Stimulated activated CD8-positive, alpha-beta memory T cell treated with anti-CD3 and anti-CD28 coated beads, Interleukin-12 subunit alpha, Interleukin-12 subunit beta, amount 100 ng/mL, for 24 hours (primary cell): Measurements from ENCODE around the gene UMPS.

Experiments
- DNase-seq: peaks from one replicate; pipeline ENCODE4 v3.0.0-alpha.2; 2020; ENCODE audit errors: extremely low read depth

Gene UMPS

DNA sequence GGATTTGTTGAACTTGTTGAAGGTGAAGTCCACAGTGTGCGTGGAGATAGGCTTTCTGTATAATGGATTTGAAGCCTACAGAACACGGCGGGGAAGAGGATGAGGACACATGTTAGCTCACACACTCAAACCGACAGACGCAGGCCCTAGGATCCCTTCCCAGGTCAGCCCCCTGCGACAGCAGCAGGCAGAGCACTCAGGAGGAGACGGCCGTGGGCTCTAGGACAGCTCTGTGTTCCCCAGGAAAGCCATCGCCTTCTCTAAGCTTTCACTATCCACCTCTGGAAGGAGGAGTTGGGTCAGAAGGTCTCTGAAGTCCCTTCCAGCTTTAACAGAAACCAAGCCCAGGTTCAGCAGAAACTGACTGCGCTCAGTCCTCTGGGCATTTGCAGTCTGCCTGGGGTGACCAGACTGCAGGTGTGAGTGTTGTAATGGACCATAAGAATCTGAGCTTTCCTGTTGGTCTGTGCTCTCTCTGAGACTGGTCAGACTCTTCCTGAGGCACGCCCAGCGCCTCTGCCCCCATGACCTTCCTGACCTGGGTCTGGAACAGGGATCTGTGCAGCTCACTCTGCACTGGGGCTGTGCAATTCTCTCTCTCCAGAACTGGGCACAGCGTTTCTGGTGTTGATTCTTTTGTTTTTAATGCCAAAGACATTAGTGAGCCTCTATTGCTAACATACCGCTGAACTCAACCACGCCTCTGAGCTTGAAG lies 33.5 kb downstream of the UMPS start:
- DNase-seq = no peak

DNA sequence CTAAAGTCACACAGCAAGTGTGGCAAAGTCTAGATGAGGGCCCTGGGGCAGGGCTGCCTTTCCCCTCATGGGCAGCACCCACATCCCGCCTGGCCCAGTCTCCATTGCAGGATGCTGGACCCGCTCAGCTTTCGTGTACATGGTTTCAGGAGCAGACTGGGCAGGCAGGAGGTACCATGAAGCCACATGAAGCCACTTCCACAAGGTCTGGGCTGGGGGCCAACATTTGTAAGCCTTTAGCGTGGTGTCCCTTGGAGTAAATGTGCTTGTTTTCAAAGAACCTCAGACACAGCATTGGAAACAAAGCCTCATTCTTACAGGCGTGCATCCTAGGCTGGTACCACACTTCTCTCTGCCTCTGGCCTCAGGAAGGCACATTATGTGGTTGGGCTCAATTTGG lies 34.5 kb downstream of the UMPS start:
- DNase-seq = no peak

DNA sequence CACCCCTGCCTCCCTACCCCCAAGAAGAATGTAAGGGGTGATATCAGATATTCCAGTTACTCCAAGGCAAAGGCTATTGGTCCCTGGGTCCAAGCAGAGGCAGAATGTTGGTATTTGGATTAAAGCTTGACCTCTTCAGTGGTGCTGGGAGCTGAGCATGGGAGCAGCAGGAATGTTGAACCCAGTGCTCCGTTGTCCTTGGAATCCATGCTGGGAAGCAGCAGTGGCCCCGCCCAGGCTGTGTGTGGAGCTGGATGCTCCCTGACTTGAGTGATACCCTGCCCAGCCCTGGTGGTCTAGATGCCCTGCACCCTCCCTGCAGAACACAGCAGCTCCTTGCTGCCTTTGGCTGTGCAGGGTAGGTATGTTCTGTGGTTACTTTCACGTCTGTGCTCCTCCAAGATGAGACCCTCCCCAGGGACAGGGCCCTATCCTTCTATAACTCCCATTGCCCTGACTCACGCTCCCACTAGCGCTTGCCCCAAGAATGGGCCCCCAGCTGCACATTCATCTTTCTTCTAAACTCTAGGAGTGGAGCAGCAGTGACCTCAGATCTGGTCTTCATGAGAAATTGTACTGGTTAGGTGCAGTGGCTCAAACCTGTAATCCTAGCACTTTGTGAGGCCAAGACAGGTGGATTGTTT lies 35.1 kb downstream of the UMPS start:
- no peak for DNase-seq

DNA sequence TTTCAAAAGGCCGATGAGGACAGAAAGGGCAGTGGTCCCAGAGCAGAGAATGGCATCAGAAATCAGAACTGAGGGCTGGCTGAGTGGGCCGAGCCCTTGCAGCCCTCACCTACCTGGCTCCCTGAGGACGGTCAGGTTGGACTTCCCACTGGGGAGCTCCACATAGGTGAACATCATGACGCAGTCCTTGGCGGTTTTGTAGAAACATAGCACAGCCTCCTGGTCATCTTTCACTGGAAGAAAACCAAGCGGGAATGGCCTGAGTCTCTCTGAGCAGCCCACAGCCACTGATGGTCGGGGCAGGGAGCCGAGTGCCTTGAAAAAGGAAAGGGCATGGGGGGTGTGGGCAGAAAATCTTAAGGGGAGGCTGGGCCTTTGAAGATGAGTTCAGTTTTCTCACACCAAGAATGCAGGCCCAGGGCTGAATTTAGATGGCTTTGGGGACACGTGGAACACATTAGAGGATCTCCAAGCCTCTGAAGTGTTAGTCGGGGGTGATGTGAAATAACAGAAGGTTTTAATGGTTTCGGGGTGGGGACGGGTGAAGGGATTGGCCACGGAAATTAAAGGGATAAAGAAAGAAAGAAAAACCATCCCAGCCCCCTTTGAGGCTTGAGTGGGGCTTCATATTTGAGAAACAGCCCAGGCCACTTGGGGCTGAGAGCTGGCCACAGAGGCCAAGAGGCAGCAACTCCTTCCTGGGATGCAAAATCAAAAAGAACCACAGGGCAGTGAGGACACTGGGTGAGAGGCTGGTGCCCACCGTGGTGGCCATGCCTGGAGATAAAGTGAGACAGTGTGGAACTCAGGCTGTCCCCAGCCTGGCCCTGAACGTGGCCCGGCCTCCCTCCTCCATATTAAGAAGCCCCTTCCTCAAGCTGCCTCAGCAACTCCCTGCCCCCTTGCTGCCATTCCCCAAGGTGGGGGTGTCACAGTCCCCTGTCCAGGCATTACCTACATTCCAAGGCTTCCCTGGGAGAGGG lies 36.2 kb downstream of the UMPS start:
- no peak for DNase-seq

DNA sequence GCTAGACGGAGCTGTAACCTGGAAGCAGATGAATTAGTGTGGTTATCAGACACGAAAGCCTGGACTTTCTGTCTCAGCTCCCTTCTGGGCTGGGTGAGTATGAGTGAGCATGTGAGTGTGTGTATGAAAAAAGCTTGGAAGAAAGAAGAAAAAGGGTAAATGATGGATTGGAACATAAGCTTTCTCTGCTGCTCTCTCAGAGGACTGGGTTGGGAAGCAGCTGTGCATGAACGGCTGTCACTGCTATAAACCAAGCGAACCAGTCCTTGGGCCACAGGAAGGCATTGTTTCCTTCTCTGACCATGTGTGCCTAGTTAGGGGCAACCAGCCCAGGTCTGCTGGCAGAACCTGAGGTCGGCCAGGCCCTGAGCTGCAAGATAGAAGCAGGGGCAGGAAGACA lies 37.0 kb downstream of the UMPS start:
- no peak for DNase-seq

DNA sequence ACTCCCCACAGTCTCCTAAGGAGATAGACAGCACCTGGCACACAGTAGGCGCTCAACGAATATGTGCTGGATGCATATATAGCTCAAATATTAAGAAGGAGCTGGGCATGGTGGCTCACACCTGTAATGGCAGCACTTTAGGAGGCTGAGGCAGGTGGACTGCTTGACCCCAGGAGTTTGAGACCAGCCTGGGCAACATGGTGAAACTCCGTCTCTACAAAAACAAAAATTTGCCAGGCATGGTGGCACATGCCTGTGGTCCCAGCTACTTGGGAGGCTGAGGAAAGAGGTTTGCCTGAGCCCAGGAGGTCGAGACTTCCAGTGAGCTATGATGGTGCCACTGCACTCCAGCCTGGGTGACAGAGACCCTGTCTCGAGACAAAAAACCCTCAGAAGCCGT lies 37.4 kb downstream of the UMPS start:
- DNase-seq = no peak

DNA sequence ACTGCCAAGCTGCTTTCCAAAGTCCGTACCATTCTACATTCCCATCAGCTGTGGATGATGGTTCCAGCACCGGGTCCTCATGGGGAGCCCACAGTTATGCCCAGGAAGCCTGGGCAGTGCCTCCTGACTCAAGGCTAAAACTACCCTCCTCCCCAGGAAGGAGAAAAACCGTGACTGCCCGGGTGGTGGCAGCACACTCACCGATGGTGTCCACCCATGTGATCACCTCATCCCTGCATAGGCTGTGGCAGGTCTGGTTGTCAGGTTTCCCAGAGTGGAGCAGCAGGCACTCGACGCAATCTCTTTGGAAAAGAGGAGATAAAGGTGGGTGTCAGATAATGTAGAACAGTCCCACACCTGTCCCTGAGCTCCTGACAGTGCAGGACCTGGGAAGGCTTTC lies 38.6 kb downstream of the UMPS start:
- no peak for DNase-seq

DNA sequence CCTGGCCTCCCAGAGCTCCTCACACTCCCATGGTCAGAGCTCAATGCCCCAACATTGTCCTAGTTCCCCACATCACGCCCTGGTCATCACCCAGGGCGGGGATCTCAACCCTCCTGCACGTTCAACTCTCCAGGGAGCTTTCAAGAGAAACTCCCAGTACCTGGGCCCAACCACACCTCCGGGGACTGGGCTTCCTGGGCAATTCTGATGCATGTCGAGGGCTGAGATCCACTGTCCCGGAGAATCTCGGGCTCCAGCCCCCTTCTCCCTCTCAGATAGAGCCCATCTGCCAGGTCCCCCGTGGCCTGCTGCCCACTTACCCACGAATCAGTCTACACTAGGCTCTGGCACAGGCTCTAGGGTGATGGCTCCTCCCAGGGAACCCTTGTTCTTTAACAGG lies 39.2 kb downstream of the UMPS start:
- DNase-seq = no peak

DNA sequence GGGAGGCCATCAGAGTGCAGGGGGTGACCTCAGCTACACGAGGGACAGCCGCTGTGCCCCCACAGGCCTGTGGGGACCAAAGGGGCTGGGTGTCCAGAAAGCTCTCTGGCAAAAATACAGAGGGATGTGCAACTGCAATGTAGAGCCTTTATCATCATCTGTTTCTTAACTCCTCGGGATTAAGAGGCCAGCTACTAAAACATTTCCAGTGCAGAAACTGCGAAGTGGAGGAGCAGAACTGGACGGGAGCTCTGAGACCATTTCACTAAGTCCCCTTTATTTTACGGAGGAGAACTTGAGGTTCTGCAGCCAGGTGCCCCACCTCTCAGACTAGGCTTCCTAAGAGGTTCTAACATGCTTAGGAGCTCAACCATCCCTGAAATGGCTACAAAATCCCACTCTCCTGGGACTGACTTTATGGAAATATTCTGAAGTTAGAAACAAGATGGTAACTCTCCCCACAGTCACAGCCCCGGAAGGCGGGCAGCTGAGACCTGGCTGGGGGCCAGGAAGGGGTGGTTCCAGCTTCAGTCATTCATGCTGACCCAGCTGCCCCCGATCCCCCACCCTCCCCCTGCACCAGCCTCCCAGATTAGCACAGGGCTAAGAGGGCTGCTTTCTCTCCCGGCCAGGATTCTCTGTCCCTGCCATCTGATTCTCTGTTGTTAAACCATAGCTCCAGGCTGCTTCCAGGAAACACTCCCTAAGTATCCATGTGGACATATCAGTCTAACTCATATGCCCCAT lies 40.3 kb downstream of the UMPS start:
- no peak for DNase-seq

DNA sequence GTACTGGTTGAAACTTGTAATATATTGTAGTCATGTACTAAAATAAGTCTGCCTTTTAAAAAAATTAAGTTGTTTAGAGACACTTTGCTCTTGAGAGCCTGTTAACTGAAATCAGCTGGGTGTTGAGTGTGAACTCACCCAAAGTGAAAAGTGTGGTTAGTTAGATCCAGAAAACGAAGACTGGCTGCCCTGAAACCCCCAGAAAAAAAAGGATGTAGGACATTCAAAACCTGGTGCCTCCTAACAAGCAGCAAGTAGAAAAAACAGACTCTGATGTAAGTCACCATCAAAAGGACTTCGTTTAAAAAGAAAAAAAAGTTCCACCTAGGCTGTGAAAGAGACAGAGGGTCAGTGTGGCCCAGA lies 40.8 kb downstream of the UMPS start:
- DNase-seq = no peak

DNA sequence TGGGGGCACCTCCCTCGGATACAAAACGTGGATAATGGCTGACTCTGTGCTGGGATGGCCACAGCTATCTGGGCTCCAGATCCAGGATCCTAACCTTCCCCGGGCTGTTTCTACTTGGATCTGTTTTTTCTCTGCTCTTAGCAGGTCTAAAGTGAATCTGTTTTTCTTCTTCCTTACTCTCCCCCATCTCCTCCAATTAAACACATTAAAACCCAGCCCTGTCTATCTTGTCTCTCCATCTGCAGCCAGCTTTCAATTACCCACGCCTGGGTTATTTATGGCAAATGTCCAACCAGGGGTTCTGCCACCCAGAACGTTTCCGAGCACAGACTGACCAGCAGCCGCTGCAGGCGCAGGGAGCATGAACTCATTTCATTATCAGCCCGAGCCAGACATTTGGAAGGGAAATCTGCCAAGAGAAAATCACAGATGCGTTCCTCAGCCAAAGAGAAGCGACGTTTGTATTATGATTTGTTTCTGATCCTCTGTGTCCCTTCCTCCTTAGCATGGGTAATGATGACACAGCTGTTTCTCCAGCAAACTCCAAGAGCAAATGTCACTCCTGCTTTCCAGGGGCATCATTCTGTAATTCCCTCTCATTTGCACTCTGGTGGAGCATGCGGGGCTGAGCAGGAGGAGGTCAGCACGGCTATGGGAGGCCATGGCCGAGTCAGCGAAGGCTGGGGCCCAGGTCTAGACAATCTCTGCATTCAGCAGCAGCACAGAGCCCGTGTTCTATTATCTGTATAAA lies 42.0 kb downstream of the UMPS start:
- no peak for DNase-seq

DNA sequence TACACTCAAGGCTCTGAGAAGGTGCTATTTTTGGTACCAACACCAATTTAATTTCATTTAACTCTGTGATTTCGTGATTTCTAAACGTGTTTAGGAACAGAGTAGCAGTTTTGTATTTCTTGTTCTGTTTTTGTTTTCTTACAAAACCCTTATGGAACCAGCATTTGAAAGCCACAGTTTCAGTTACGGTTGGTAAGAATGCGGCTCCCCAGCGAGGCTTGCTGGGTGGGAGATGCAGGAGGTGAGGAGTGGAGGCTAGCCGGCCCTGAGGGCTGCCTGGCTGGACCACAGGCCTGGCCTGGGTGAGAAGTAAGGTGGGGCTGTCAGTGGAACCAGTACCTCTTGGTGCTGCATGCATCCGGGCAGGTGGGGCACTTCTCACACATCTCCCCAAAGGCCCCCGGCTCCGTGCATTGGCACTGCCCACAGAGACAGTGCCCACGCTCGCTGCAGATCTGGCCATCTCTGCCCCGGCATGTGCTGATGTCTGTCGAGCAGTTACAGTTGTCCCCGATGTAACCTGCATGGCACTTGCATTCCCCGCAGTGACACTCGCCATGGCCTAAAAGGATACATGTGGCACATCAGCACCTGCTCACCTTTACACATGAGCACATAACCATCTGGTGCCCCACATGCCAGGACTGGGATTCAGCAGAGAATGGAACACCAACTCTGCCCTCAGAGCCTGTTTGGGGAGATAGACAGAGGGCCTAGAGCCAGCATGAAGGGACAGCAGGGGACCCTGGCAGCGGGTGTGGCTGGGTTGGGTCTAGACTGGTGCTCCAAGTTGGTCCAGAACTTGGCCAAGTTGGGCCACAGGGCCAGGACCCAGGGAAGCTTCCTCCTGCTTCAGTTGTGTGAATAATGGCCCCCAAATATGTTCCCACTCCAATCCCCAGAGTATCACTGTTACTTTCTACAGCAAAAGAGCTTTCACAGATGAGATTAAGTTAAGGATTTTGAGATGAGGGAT lies 43.4 kb downstream of the UMPS start:
- DNase-seq = no peak

DNA sequence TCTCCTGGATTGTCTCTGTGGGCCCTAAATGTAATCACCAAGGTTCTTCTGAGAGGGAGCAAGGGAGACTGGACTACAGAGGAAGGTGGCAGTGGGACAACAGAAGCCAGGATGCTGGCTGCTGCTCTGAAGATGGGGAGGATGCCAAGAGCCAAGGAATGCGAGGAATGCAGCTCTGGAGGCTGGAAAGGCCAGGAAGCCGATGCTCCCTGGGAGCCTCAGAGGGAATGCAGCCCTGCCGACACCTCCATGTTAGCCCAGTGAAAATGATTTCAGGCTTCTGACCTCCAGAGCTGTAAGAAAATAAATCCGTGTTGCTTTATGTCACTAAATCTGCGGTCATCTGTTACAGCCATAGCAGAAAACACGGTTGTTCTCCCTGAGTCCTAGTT lies 44.1 kb downstream of the UMPS start:
- no peak for DNase-seq

DNA sequence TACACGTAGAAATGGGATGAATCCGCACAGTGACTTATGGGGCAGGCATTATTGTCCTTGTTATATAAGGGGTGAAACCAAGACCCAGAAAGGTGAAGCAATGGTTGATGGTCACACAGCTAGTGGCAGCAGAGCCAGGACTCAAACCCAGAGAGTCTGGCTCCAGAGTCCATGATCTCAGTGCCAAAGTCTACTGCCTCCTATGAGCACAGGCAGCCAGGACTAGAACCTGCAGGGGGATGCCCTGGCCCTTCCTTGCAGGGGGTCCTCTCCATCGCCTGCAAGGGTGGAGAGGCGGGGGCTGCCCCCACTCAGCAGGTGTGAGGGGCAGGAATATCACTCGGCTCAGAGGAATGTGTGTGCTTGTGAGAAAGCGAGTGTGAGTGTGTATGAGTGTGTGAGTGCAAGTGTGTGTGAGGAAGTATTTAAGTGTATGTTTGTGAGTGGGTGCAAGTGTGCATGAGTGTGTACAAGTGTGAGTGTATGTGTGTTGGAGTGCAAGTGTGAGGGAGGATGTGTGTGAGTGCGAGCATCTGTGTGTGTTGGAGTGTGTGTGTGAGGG lies 44.7 kb downstream of the UMPS start:
- no peak for DNase-seq

DNA sequence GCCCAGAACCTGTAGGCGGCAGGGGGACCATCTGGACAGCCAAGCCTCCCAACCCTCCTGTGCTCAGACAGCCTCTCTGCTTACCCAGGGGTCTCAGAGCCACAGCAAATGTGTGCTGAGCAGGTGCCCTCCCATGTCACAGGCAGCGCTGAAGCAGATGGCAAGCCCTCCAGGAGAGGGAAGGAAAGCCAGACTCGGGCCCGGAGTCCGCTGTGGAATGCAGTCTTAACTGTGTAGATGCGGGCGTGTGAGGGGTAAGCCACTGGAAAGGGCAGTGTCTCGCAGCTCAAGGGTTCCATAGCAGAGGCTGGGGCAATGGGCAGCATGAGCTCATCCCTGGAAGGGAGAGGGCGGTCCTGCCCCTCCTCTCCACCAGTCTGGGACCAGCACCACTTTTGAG lies 45.6 kb downstream of the UMPS start:
- no peak for DNase-seq

DNA sequence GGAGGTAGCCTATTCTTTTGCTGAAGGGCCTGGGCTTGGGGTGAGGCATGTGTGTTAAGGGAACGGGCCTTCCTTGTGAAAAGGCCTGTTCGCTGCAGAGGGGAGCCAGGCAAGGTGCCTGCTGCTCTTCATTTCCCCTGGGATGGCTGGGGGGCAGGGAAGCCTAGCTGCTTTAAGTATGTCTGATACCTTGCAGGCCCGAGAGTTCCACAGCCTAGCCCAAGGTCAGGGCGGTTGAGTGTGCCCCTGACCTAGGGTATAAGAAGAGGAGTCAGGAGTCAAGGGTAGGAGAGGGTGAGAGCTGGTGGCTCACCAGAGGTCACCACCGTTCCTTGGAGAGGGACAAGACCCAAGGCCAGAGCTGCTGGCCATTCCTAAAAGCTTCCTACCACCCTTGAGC lies 46.6 kb downstream of the UMPS start:
- DNase-seq = no peak

DNA sequence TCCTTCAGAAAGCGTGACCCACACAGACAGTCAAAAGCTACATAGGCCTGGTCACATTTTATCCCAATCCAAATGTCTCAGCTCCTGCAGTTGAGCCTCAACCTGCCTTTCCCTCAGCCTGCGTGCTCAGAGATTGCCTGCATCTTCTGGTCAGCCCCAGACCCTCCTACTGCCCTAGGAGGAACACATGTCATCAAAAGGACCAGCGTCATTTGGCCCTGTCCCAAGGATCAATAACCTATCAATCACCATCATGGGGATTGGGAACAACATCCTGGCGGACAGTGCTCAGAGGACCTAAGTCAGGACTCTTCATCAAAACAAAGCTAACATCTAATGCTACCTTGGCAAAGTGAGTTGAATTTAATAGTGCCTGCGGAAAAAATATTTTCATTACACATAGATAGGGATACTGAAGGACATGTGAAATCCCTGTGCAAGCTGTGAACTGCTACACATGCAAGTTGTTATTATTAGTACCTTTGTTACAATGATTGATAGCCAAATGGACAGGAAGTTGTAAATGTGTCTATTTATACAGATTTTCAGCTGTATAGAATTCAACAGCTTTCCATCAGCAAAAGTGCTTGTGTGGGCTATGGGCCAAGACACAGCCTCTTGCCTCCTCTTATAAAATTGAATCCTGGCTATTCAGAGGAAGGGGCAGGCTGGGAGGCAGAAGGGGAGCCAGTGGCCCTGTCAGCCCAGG lies 47.7 kb downstream of the UMPS start:
- no peak for DNase-seq

DNA sequence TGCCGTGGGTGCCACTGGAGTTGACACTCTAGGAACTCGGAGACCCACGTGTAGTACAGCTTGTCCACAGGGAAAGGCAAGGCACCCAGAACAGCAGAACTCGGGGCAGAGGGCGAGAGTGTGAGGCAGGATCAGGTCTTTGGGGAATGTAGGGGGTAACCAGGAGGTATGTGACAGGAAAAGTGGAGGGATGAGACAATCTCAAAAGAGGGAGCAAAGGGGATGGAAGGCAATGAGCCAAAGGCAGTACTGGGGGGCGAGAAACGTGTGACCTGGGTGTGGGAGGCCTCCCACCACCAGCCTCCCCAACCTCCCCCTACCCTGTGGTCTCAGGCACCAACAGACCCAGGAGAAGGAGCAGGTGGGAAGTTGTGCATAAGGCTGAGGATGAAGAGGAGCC lies 48.9 kb downstream of the UMPS start:
- no peak for DNase-seq

DNA sequence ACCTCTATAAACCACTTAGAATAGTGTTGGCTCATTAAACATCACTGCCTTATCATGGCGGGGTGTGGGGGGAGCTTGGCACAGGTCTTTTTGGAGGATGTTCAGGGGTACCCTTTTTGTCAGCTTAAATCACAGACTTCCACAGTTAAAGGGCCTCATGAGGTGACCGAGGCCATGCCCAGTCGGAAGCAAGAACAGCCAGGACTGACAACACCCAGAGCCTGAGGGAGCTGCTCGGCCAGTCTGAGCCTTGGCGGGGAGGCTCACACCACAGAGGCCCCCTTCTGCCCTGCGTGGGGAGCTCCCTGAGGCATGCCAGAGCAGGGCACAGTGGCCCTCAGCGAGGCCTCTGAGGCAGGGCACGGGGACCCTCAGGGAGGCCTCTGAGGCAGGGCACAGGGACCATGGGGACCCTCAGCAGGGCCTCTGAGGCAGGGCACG lies 49.5 kb downstream of the UMPS start:
- no peak for DNase-seq
